A673 (cell line): Measurements from ENCODE around the gene RIBC2. TPM values are rescaled to one million over a fixed set of nuclear protein-coding genes. Genes with fewer than 3 reads are reported as not detected.

ENCODE experiments used
- BruUV-seq: library from RNA; stranded (reverse); fragments of 400-500 nt; replicated peaks from 2 replicates; lab custom pipeline; 2021; lab: Mats Ljungman, UMichigan
- CTCF ChIA-PET: fragments of 300-600 bp; sonication (Branson Sonifier 250); formaldehyde crosslinking; loops from one replicate; lab custom pipeline; 2022; ENCODE audit warnings: antibody characterized with exemption; lab: Charles Lee
- POLR2A ChIA-PET: fragments of 300-600 bp; sonication (Branson Sonifier 250); formaldehyde crosslinking; loops from one replicate; lab custom pipeline; 2022; ENCODE audit warnings: antibody characterized with exemption; ENCODE audit not compliant: low non-redundant PET; lab: Charles Lee
- DNase-seq: peaks from one replicate; pipeline ENCODE4 v3.0.0-alpha.2; 2015; ENCODE audit warnings: low spot score
- H3K27ac ChIP-seq: fragments of 200-600 bp; sonication (generic); 2 replicates; pipeline ENCODE4 v1.5.1; 2016; ENCODE audit warnings: mixed run types, low read depth, mild to moderate bottlenecking, mixed read lengths, antibody characterized with exemption, low read length; ENCODE audit not compliant: poor library complexity, severe bottlenecking
- H3K27me3 ChIP-seq: fragments of 200-600 bp; sonication (generic); replicated peaks from 2 replicates; pipeline ENCODE4 v1.6.1; 2017; ENCODE audit warnings: mixed run types, low read depth, mild to moderate bottlenecking, mixed read lengths, antibody characterized with exemption, low read length; ENCODE audit not compliant: insufficient read depth, poor library complexity
- H3K36me3 ChIP-seq: fragments of 200-600 bp; sonication (generic); 2 replicates; pipeline ENCODE4 v1.6.1; 2016; ENCODE audit warnings: mixed run types, mild to moderate bottlenecking, mixed read lengths, antibody characterized with exemption, low read length; ENCODE audit not compliant: insufficient read depth, poor library complexity, severe bottlenecking
- H3K4me1 ChIP-seq: fragments of 200-600 bp; sonication (generic); 2 replicates; pipeline ENCODE4 v1.6.1; 2017; ENCODE audit warnings: mixed run types, mild to moderate bottlenecking, mixed read lengths, antibody characterized with exemption, low read length; ENCODE audit not compliant: insufficient read depth, poor library complexity, severe bottlenecking
- H3K4me3 ChIP-seq: fragments of 200-600 bp; sonication (generic); 2 replicates; pipeline ENCODE4 v1.5.1; 2016; ENCODE audit warnings: low read depth, mixed run types, mild to moderate bottlenecking, mixed read lengths, low read length; ENCODE audit not compliant: poor library complexity, severe bottlenecking
- H3K9me3 ChIP-seq: fragments of 200-600 bp; sonication (generic); 2 replicates; pipeline ENCODE4 v1.6.1; 2016; ENCODE audit warnings: mixed run types, low read depth, mild to moderate bottlenecking, mixed read lengths, antibody characterized with exemption, low read length; ENCODE audit not compliant: poor library complexity, severe bottlenecking
- EZH2 ChIP-seq: fragments of 200-600 bp; sonication (generic); IDR thresholded peaks from 2 replicates; pipeline ENCODE4 v1.6.1; 2017; ENCODE audit warnings: borderline replicate concordance, low read depth, mild to moderate bottlenecking, mixed read lengths, antibody characterized with exemption, low read length; ENCODE audit not compliant: poor library complexity, severe bottlenecking
- intact Hi-C: fragments of 100-400 bp; cut with micrococcal nuclease; formaldehyde crosslinking; loops from one replicate; pipeline ENCODE4 v1.10.0; 2022; ENCODE audit not compliant: unreplicated experiment
- total RNA-seq: library from RNA; stranded (reverse); gene quantifications from 2 replicates; pipeline ENCODE4 v1.2.3, GENCODE V29; 2021
- TF ChIP-seq, protein P1 (sequence below): fragments of 300-800, 200-600 bp; sonication (generic); conservative IDR thresholded peaks from 2 replicates; pipeline ENCODE4 v1.5.1; 2017; ENCODE audit warnings: low read depth, mild to moderate bottlenecking, antibody characterized with exemption, low read length, moderate library complexity, mixed read lengths

The RIBC2 gene
- total RNA-seq, 1 experiment from 2014 or later: 14.9 TPM

DNA sequence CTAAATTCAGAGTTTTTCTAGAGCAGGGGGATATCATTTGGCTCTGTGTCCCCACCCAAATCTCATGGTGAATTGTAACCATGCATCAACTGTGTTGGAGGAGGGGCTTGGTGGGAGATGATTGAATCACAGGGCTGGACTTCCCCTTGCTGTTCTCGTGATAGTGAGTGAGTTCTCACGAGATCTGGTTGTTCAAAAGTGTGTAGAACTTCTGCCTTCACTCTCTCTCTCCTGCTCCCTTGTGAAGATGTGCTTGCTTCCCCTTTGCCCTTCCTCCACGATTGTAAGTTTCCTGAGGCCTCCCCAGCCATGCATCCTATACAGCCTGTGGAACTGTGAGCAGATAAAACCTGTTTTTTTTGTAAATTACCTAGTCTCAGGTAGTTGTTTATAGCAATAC, 67.2 kb downstream of the RIBC2 start:
- no peak overlapping the region for H3K27ac ChIP-seq
- no peak for DNase-seq
- no peaks in the 10 kb centered on the region for H3K4me1 ChIP-seq
- TF ChIP-seq EZH2: no peak
- TF ChIP-seq, protein P1, sequence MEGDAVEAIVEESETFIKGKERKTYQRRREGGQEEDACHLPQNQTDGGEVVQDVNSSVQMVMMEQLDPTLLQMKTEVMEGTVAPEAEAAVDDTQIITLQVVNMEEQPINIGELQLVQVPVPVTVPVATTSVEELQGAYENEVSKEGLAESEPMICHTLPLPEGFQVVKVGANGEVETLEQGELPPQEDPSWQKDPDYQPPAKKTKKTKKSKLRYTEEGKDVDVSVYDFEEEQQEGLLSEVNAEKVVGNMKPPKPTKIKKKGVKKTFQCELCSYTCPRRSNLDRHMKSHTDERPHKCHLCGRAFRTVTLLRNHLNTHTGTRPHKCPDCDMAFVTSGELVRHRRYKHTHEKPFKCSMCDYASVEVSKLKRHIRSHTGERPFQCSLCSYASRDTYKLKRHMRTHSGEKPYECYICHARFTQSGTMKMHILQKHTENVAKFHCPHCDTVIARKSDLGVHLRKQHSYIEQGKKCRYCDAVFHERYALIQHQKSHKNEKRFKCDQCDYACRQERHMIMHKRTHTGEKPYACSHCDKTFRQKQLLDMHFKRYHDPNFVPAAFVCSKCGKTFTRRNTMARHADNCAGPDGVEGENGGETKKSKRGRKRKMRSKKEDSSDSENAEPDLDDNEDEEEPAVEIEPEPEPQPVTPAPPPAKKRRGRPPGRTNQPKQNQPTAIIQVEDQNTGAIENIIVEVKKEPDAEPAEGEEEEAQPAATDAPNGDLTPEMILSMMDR: no peak
- intact Hi-C loops: no loop called here
- H3K9me3 ChIP-seq: no peaks in the 10 kb centered on the region
- BruUV-seq: no TSS peak
- H3K27me3 ChIP-seq: no peaks in the 10 kb centered on the region
- CTCF ChIA-PET: no interaction called here
- no peaks in the 10 kb centered on the region for H3K36me3 ChIP-seq
- H3K4me3 ChIP-seq: no peak overlapping the region
- POLR2A ChIA-PET: no interaction called here

DNA sequence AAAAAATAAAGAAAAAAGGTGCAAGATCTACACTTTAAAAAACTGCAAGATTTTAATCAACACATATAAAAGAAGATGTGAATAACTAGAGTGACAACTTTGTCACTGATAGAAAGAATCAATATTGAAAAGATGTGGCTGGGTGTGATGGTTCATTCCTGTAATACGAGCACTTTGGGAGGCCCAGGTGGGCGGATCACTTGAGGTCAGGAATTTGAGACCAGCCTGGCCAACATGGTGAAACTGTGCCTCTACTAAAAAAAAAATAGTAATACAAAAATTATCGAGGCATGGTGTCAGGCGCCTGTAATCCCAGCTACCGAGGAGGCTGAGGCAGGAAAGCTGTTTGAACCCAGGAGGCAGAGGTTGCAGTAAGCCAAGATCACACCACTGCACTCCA, 68.2 kb downstream of the RIBC2 start:
- intact Hi-C loops: no loop called here
- CTCF ChIA-PET: interaction anchor here (0.7 kb wide), 1 partner anchor 44 kb away, joined by 5 read pairs; no protein-coding TSS in a partner anchor
- Histone ChIP-seq H3K4me3 (no peak overlapping the region), H3K4me1 (no peaks in the 10 kb centered on the region), H3K9me3 (no peaks in the 10 kb centered on the region), H3K27ac (no peak overlapping the region), H3K27me3 (no peaks in the 10 kb centered on the region), H3K36me3 (no peaks in the 10 kb centered on the region)
- TF ChIP-seq, protein P1: no peak
- TF ChIP-seq EZH2: no peak
- POLR2A ChIA-PET: no interaction called here
- no TSS peak for BruUV-seq
- no peak for DNase-seq

Other genes starting within 250 kb of the RIBC2 start
- 124 and 126 TPM in 2 replicates for gene NUP50, start 249.8 kb upstream of the RIBC2 start, total RNA-seq
- 54.8 and 64.2 TPM in 2 replicates for gene KIAA0930, start 172.8 kb upstream of the RIBC2 start, total RNA-seq
- gene UPK3A, start 128.7 kb upstream of the RIBC2 start, total RNA-seq: not detected in 2 replicates
- 54.0 and 58.3 TPM in 2 replicates for gene FAM118A, start 103.8 kb upstream of the RIBC2 start, total RNA-seq
- gene SMC1B, start 94 bp upstream of the RIBC2 start, total RNA-seq: not detected in 2 replicates
- gene FBLN1, start 89.2 kb downstream of the RIBC2 start, total RNA-seq: 96.4 and 117 TPM in 2 replicates